A549 treated with ZK216348 at 1 μM for 4 hours (cell line): ENCODE measurements around the gene SSU72. TPM values are rescaled to one million over a fixed set of nuclear protein-coding genes. Genes with fewer than 3 reads are reported as not detected.

ENCODE experiments used
- total RNA-seq: library from RNA; stranded (reverse); fragments of 200-300 nt; extraction: Qiagen RNA extraction; gene quantifications from 5 replicates; pipeline ENCODE4 v1.2.3, GENCODE V29; 2022; ENCODE audit warnings: low read depth

Gene SSU72
- 95.6 to 113 TPM (median 112 TPM) in 5 replicates for total RNA-seq

DNA sequence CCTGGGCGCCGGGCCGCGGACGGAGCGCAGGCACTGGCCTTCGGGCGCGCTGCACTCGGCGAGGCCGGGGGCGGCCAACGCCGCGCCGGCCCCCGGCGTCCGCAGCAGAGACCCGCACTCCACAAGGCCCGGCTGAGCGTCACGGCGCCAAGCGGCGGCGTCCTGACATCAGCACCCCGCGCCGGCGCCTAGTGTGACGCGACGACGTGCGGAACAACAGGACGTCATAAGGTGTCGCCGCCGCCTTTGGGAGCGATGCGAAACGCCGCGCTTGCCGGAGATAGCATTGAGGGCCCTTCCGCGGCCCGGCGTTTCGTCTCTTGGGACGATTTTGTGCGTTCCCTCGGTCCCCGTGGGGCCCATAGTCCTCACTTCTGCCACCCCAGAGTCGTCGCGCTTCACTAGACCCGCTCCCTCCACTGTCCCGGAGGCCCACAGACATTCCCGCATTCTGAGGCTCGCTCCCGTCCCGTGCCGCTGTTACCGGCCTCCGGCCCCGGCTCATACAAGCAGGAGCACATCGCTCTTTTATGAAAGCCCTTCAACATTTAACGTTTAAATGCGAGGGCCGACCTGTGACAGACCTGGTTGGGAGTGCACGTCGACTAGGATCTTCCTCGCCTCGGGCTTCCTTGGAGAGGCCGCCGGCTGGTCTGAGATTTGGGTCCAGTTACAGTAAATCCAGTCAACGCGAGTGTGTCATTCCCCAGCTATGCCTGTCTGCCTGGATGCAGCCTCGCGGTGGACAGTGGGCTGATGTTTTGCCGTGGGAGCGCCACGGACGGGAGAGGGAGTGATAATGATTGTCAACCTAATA, at the start of gene SSU72:
Gene SSU72, minus strand, starts transcription at position 143 of the 817 bp plus-strand sequence. CDS start 306 bp downstream, outside the sequence.

DNA sequence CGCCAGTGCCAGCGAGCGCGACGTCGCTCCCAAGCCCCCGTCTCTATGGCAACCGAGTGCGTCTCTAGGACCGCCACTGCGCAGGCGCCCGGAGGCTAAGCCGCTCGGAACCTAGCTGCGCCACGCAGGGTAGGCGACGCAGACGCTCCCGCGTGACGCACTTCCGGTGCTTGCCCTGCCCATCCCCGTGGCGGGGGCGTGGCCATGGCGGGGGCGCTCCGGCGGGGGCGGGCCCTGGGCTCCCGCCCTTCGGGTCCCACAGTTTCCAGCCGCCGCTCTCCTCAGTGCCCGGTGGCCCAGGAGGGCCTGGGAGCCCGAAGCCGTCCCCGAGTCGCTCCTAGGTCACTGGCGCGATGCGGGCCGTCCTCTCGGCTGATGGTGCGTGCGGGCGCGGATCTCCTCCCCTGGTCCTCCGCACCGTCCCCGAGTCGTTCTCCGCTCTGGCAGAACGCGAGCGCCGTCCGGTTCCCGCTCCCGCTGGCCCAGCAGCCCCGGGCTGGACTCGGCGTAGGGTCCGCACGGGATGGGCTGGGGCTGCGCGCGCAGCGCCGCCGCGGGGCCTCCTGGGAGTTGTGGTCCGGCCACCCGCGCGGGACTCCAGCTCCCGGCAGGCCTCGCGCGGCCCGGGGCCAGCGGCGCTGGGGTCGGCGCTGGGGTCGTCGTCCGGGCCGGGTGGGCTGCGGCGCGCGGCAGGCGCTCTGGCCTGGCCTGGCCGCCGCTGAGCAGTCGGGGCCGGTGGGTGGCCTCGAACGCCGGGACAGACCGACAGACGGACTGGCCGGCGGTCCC, 40.8 kb upstream of the SSU72 start, which contains the start of gene MIB2:
Gene MIB2, plus strand, starts transcription at position 245 of the 789 bp plus-strand sequence. CDS start 7,953 bp downstream, outside the sequence.

DNA sequence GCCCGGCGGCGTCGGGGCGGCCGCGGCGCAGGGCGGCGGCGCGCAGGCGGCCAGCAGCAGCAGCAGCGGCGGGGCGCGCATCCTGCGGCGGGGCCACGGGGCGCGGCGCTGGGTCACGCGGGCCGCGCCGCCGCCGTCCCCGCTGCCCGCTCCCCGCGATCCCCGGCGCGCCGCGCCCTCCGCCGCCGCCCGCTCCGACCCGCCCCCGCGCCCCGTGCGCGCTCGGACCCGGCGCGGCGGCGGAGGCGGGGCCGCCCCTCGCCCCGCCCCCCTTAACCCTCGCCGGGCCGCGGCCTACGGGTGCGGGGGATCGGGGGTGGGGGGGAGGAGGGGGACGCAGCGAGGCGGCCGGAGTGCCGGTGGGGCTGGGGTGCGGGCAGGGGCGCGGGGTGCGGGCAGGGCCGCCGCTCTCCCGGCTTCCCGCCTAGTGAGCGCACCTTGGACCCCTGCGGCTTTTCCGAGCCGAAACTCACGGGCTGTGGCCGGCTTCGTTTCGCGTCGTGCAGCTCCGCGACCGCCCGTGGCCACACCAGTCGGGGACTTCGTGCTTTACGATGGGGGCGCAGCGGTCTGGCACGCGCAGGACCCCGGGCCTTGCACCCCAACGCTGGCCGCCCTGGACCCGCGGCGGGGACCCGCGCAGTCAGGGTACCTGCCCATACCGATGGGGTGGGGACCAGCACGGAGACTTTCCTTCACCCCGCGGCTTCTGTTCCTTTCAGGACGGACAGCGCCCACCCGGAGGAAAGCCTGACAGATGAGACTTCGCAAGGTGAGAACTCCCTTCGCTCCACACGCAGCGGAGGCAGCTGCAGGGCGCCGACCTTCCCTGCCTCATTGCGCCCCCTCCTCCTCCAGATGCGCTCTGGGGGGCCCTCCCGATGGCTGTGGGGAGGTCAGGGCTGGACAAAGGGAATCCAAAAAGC, 25.5 kb upstream of the SSU72 start, which contains the start of gene FNDC10:
Gene FNDC10, minus strand, starts transcription at position 201 of the 926 bp plus-strand sequence. Its CDS starts 120 bp downstream, at position 81.

DNA sequence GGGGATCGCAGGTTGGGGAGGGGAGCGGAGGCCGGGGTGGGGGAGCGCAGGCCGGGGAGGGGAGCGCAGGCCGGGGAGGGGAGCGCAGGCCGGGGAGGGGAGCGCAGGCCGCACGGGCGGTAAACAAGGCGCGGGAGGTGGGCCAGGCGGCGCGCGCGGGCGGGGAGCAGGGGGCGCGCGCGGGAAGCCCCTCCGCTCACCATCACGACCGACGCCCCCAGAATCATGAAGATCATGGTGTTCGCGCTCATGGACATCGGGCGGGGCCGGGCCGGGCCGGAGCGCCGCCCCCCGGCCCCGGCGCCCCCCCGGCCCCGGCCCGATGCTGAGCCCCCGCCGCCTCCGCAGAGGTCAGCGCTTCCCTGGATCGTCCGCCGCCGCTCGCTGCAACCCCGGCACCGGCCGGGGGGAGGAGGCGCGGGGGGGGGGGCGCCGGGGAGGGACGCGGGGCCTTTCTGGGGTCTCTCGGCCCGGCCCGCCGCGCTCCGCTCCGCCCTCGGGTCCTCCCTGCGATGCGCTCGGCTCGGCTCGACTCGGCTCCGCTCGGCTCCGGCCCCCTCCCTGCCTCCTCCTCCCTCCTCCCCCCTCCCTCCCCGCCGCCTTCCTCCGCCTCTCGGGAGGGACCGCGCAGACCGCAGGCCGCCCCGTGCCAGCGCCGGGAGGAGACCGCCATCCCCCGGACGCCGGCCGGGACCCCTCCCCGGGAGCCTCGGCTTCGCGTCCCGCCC, 34.4 kb downstream of the SSU72 start, which contains the start of gene TMEM240:
Gene TMEM240, minus strand, starts transcription at position 535 of the 728 bp plus-strand sequence. Its CDS starts 278 bp downstream, at position 257.

DNA sequence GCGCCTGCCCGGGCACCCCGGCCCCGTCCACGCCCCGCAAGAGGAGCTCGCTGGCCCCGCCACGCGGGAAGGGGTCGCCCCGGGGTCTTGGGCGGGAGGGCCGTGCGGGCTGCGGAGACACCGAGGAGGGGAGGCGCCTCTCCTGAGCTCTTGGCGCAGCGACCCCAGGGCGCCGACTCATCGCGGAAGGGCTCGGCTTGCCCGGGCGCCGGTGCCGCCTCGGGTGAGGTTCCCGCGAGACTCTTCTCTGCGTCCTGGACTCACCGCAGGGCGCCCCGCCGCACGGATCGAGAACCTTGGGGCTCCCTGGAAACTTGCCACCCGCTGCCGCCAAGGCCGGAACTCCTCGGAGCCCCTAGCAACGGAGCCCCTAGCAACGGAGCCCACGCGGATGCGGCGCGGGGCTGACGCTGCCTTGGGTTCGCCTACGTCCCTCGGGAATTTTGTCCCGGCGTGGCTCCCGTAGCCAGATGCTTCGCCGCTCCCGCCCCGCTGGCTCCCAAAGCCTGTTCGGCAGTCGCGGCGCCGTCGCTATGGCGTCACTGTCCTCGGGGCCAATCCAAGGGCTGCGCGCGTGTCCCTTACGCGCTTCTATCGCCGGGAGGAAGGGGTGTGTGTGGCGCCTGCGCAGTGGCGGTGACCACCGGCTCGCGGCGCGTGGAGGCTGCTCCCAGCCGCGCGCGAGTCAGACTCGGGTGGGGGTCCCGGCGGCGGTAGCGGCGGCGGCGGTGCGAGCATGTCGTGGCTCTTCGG, 63.0 kb downstream of the SSU72 start, which contains the start of gene ATAD3A:
Gene ATAD3A, plus strand, starts transcription at position 630 of the 753 bp plus-strand sequence. Its CDS starts 107 bp downstream, at position 737.

Other genes starting within 250 kb of the SSU72 start
- gene TAS1R3, start 243.6 kb downstream of the SSU72 start, total RNA-seq: 0.08 to 0.20 TPM (median 0.12 TPM) in 5 replicates
- 31.3 to 89.3 TPM (median 77.1 TPM) in 5 replicates for gene DVL1, start 225.4 kb downstream of the SSU72 start, total RNA-seq
- gene MXRA8, start 216.3 kb downstream of the SSU72 start, total RNA-seq: 0.15 to 0.29 TPM in 2 of 5 replicates, not detected in the others
- gene AURKAIP1, start 199.7 kb downstream of the SSU72 start, total RNA-seq: 90.7 to 179 TPM (median 167 TPM) in 5 replicates
- 38.3 to 62.7 TPM (median 53.1 TPM) in 5 replicates for gene CCNL2, start 175.5 kb downstream of the SSU72 start, total RNA-seq
- gene MRPL20, start 167.6 kb downstream of the SSU72 start, total RNA-seq: 122 to 156 TPM (median 133 TPM) in 5 replicates
- gene ANKRD65, start 153.6 kb downstream of the SSU72 start, total RNA-seq: 0.07 to 0.23 TPM in 2 of 5 replicates, not detected in the others
- 5.3 to 18.2 TPM (median 15.0 TPM) in 5 replicates for gene VWA1, start 139.2 kb downstream of the SSU72 start, total RNA-seq
- gene ATAD3C, start 125.2 kb downstream of the SSU72 start, total RNA-seq: not detected in 5 replicates
- gene ATAD3B, start 103.1 kb downstream of the SSU72 start, total RNA-seq: 1.6 to 3.6 TPM (median 3.0 TPM) in 5 replicates
- gene ATAD3A, start 62.7 kb downstream of the SSU72 start, total RNA-seq: 24.3 to 40.3 TPM (median 39.2 TPM) in 5 replicates
- gene TMEM240, start 34.2 kb downstream of the SSU72 start, total RNA-seq: 0.37 to 0.68 TPM (median 0.48 TPM) in 4 of 5 replicates, not detected in the other
- gene FNDC10, start 25.3 kb upstream of the SSU72 start, total RNA-seq: 3.9 to 9.9 TPM (median 8.5 TPM) in 5 replicates
- gene MIB2, start 40.6 kb upstream of the SSU72 start, total RNA-seq: 6.8 to 24.6 TPM (median 19.7 TPM) in 5 replicates
- gene MMP23B, start 57.3 kb upstream of the SSU72 start, total RNA-seq: 0.39 to 1.5 TPM (median 0.92 TPM) in 4 of 5 replicates, not detected in the other
- 25.1 to 27.9 TPM (median 27.5 TPM) in 5 replicates for gene CDK11B, start 84.1 kb upstream of the SSU72 start, total RNA-seq
- 9.1 to 14.2 TPM (median 12.3 TPM) in 5 replicates for gene SLC35E2B, start 117.9 kb upstream of the SSU72 start, total RNA-seq
- 20.5 to 26.2 TPM (median 24.1 TPM) in 5 replicates for gene CDK11A, start 149.5 kb upstream of the SSU72 start, total RNA-seq
- gene NADK, start 203.6 kb upstream of the SSU72 start, total RNA-seq: 25.1 to 43.3 TPM (median 39.8 TPM) in 5 replicates